Neuron (in vitro differentiated cells): ENCODE measurements around the gene GPR52.
"Not testable (repeated sequence)": the region's sequence is repeated elsewhere in the genome, so short reads cannot be mapped to it uniquely, and the experiment has no call there.

ENCODE experiments used
- H2AFZ ChIP-seq: one replicate; pipeline ENCODE4 v1.6.1; 2013; ENCODE audit warnings: low read depth, mild to moderate bottlenecking, inconsistent platforms, low read length, moderate library complexity
- H3K27me3 ChIP-seq: one replicate; pipeline ENCODE4 v1.6.1; 2013; ENCODE audit warnings: low read length; ENCODE audit not compliant: insufficient read depth
- H3K36me3 ChIP-seq: one replicate; pipeline ENCODE4 v1.6.1; 2013; ENCODE audit warnings: low read length; ENCODE audit not compliant: insufficient read depth
- H3K4me1 ChIP-seq: one replicate; pipeline ENCODE4 v1.6.1; 2013; ENCODE audit warnings: low read length; ENCODE audit not compliant: insufficient read depth
- H3K4me3 ChIP-seq: 2 replicates; pipeline ENCODE4 v1.5.1; 2013; ENCODE audit warnings: mild to moderate bottlenecking, low read length, moderate library complexity
- H3K9me3 ChIP-seq: one replicate; pipeline ENCODE4 v1.6.1; 2013; ENCODE audit warnings: low read length

The GPR52 gene, protein sequence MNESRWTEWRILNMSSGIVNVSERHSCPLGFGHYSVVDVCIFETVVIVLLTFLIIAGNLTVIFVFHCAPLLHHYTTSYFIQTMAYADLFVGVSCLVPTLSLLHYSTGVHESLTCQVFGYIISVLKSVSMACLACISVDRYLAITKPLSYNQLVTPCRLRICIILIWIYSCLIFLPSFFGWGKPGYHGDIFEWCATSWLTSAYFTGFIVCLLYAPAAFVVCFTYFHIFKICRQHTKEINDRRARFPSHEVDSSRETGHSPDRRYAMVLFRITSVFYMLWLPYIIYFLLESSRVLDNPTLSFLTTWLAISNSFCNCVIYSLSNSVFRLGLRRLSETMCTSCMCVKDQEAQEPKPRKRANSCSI

DNA sequence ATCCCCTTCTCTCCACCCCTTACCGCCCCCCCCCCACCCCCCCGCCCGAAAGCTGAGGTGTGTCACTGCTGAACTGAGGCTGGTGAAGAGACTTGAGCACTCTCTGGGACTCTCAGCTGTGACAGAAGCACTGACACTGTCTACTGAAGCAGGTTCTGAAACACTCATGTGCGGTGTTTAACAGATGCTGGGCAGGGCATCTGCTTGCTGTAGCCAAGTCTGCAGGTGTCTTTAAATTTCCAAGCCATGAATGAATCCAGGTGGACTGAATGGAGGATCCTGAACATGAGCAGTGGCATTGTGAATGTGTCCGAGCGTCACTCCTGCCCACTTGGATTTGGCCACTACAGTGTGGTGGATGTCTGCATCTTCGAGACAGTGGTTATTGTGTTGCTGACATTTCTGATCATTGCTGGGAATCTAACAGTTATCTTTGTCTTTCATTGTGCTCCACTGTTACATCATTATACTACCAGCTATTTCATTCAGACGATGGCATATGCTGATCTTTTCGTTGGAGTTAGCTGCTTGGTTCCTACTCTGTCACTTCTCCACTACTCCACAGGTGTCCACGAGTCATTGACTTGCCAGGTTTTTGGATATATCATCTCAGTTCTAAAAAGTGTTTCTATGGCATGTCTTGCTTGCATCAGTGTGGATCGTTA is at the start of gene GPR52:
Gene GPR52 (plus strand): TSS at position 99 of the 665 bp plus-strand sequence. CDS start 148 bp downstream, at position 247.
- no peak within 1 kb of the TSS for H3K4me3 ChIP-seq
- peaks cover 3% of the 10 kb centered on the region for H3K4me1 ChIP-seq
- H2AFZ ChIP-seq = no peak within 1 kb of the TSS

DNA sequence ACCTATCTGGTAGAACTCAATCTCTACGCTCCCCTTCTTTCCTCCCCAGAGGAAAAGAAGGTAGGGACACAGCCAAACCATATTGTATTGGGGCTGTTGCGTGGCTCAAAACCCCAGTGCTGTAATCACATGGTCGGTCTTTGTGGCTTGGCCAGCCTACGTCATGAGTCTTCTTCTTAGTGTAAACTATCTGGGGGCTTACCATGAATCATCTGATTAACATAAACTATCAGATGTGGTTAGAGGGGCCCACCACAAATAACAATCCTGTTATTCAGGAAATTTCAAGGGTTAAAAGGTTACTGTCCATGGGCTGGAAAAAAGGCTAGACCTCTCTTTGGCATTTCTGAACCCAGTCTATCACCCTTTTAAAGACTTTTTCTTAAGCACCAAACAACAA is 49.5 kb upstream of the GPR52 start:
- H3K4me3 ChIP-seq = no peak overlapping the region
- no peaks in the 10 kb centered on the region for H3K27me3 ChIP-seq
- H2AFZ ChIP-seq = no peak overlapping the region
- no peaks in the 10 kb centered on the region for H3K9me3 ChIP-seq
- no peaks in the 10 kb centered on the region for H3K36me3 ChIP-seq
- no peaks in the 10 kb centered on the region for H3K4me1 ChIP-seq

More for the DNA sequence above, at the start of gene GPR52:
- Histone ChIP-seq H3K36me3 (no peaks in the 10 kb centered on the region), H3K27me3 (no peaks in the 10 kb centered on the region), H3K9me3 (no peaks in the 10 kb centered on the region)

DNA sequence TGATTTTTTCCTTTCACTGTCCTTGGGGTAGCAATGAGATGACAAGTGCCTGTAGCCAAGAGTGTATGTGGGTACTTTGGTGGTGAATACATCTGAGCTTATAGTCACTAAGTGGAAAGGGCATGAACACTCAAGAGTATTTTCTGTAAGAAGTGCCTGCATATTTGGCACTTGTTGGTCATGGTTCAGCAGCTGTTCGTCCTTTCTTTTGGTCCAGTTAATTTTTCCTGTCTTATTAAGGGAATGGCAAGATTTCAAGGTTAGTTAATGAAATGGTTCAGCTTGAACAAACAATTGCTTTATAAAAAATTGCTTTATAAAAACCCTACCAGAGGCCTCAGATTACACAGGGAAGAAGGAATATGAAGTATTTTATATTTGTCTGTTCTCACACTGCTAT is 48.6 kb upstream of the GPR52 start:
- Histone ChIP-seq H3K9me3 (no peaks in the 10 kb centered on the region), H3K27me3 (no peaks in the 10 kb centered on the region), H3K4me3 (no peak overlapping the region), H3K4me1 (no peaks in the 10 kb centered on the region), H3K36me3 (no peaks in the 10 kb centered on the region), H2AFZ (no peak overlapping the region)

DNA sequence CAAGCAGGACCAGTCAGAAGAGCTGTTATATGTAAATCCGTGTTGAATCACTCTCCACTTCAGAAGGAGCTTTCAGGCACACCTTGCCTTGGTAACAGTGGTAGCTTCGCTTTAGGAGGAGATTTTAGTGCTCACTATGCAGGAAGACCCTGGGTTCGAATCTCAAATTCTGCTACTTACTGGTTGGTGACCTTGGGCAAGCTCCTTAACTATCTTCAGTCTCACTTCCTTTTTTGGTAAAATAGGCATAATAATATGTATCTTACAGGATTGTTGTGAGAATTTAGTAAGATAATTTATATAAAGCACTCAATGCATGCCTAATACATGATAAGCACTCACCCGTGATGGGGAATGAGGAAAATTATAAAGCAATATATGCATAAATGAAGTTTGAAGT is 46.7 kb upstream of the GPR52 start:
- Histone ChIP-seq H2AFZ (no peak overlapping the region), H3K9me3 (no peaks in the 10 kb centered on the region), H3K4me1 (no peaks in the 10 kb centered on the region), H3K27me3 (no peaks in the 10 kb centered on the region), H3K4me3 (no peak overlapping the region), H3K36me3 (no peaks in the 10 kb centered on the region)

DNA sequence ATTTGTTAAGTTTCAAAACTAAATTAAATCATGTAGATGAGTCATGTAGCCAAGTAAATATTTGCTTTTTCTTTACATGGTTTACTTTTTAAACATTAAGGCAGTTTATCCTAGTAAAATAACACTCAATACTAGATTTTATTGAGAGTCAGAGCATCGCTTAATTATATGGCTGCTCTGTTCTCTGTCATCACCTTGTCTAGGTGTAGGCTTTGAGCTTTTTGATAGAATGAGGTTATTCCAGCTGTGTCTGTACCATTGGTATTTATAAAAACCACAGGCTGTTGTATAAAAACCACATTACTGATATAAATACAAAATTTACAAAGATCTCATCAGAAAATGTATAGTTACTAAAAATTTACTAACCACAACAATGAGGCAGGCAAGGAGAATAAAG is 42.5 kb upstream of the GPR52 start:
- Histone ChIP-seq H3K9me3 (no peaks in the 10 kb centered on the region), H3K4me3 (no peak overlapping the region), H3K36me3 (no peaks in the 10 kb centered on the region), H2AFZ (no peak overlapping the region), H3K27me3 (no peaks in the 10 kb centered on the region), H3K4me1 (no peaks in the 10 kb centered on the region)

DNA sequence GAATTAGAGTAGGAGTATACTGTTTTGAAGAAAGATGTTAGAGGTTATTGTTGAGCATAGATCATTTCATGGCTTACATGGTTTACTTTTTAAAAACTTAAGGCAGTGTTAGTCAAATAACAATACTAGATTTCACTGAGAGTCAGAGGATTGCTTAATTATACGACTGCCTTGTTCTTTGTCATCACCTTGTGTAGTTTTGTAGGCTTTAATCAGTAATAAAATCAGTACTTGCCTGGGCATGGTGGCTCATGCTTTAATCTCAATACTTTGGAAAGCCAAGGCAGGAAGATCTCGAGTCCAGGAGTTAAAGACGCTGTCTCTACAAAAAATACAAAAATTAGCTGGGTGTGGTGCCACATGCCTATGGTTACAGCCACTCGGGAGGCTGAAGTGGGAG is 41.3 kb upstream of the GPR52 start:
- no peaks in the 10 kb centered on the region for H3K27me3 ChIP-seq
- no peaks in the 10 kb centered on the region for H3K4me1 ChIP-seq
- H2AFZ ChIP-seq = no peak overlapping the region
- no peak overlapping the region for H3K4me3 ChIP-seq
- no peaks in the 10 kb centered on the region for H3K36me3 ChIP-seq
- H3K9me3 ChIP-seq = no peaks in the 10 kb centered on the region

DNA sequence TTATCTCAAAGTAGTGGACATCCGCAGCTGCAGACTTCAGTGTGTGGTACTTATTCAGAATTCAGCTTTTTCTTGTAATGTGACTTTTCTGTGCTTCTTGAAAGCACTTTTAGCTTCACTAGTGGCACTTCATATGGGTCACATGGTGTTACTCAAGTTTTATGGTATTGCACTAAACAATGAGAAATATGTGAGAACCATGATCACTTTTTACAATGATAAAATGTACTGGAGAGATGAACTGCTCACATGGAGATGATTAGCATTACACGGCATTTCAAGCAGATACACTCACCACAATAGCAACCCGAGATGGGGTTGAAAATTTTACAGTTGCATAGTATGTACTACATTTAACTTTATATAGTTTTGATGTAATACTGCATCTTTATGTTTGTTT is 40.1 kb upstream of the GPR52 start:
- Histone ChIP-seq H3K4me3 (no peak overlapping the region), H2AFZ (no peak overlapping the region), H3K36me3 (no peaks in the 10 kb centered on the region), H3K9me3 (no peaks in the 10 kb centered on the region), H3K4me1 (no peaks in the 10 kb centered on the region), H3K27me3 (no peaks in the 10 kb centered on the region)

DNA sequence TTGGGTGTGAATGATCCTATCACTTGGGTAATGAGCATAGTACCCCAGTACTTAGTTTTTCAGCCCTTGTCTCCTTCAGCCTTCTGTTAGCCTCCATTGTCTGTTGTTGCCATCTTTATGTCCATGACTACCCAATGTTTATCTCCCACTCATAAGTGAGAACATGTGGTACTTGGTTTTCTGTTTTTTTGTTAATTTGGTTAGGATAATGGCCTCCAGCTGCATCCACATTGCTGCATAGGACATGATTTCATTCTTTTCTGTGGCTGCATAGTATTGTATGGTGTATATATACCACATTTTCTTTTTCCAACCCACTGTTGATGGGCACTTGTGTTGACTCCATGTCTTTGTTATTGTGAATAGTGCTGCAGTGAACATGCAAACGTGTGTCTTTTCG is 39.6 kb upstream of the GPR52 start:
- Histone ChIP-seq H3K36me3 (no peaks in the 10 kb centered on the region), H3K27me3 (no peaks in the 10 kb centered on the region), H3K4me1 (no peaks in the 10 kb centered on the region), H2AFZ (no peak overlapping the region), H3K9me3 (no peaks in the 10 kb centered on the region), H3K4me3 (no peak overlapping the region)

DNA sequence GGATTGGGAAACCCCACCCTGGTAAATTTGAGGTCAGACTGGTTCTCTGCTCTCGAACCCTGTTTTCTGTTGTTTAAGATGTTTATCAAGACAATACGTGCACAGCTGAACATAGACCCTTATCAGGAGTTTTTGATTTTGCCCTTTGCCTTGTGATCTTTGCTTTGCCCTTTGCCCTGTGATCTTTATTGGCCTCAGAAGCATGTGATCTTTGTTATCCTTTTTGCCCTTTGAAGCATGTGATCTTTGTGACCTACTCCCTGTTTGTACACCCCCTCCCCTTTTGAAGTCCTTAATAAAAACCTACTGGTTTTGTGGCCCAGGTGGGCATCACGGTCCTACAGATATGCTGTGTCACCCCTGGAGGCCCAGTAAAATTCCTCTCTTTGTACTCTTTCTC is 38.0 kb upstream of the GPR52 start:
- not testable (repeated sequence) for H3K27me3 ChIP-seq, H3K9me3 ChIP-seq, H2AFZ ChIP-seq, H3K4me1 ChIP-seq, H3K36me3 ChIP-seq, H3K4me3 ChIP-seq

DNA sequence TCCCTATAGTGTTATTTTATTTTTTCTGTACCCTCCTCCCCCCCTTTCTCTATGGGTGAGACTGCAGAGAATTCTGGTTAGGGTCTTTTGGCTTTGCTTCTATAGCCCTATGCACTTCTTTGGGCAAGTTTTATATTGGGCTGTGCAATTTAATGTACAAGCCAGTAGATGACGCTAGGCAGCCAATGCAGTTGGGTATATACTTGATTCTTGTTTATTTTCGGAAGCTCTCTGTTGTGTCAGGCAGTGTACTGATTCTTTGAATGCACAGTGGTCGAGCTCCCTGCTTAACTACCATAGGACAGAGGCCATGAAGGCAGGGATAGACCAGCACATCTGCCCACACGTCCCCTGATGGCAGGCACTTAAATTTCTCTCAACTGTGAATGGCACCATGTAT is 34.1 kb upstream of the GPR52 start:
- H3K4me1 ChIP-seq = no peaks in the 10 kb centered on the region
- H3K36me3 ChIP-seq = no peaks in the 10 kb centered on the region
- H3K4me3 ChIP-seq = no peak overlapping the region
- no peaks in the 10 kb centered on the region for H3K27me3 ChIP-seq
- H2AFZ ChIP-seq = no peak overlapping the region
- H3K9me3 ChIP-seq = no peaks in the 10 kb centered on the region

DNA sequence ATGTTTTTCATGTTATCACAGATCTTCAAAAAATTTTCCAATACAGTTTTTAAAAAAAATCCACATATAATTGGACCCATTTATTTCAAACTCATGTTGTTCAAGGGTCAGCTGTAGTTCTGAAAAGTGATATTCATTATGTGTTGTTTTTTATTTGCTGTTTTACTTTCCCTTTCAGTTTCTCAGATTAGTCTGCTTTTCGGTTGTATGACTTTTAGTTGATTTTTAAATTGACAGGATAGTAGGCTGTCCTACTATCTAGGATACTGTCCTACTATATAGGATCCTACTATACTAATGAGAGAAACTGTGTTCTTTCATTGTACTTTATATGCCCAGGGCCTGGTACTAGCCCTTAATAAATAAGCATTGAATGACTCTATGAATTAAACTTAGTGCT is 33.6 kb upstream of the GPR52 start:
- Histone ChIP-seq H3K4me1 (no peaks in the 10 kb centered on the region), H2AFZ (no peak overlapping the region), H3K27me3 (no peaks in the 10 kb centered on the region), H3K36me3 (no peaks in the 10 kb centered on the region), H3K9me3 (no peaks in the 10 kb centered on the region), H3K4me3 (no peak overlapping the region)

DNA sequence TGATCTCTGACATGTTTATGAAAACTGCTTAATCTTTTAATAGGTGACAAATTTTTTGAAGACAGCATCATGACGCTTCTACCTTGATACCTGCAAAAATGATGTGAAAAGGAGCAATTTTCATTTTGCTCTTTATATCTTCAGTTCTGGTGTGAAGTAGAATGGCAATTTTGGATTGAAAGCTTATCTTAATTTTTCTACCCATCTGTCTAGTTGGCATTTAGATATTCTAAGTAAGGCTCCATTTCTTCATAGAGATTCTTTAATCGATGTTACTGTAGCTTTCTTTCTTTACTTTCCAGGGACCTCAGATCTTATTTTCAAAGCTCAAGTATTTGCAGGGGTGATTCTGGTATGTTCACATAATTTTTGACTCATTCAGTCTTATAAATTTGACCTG is 32.3 kb upstream of the GPR52 start:
- H3K9me3 ChIP-seq = no peaks in the 10 kb centered on the region
- no peaks in the 10 kb centered on the region for H3K27me3 ChIP-seq
- H3K4me3 ChIP-seq = no peak overlapping the region
- no peaks in the 10 kb centered on the region for H3K36me3 ChIP-seq
- no peaks in the 10 kb centered on the region for H3K4me1 ChIP-seq
- no peak overlapping the region for H2AFZ ChIP-seq

DNA sequence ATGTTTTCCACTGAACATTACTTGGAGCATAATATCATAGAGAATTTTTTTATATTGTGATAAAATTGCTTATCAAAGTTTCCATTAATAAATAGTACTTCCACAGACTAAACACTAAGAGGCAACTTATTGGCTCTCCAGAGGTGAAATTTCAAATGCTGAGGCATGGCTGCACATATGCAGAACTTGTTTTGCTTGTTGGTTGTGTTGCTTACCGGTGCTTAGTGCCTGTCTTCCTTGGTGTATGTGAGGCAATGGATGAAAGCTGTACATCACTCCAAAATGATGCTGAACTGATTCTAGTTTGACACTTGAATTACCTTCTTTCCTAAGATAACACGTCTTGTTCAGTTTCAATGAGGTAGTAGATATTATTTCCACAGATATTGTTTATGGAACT is 29.8 kb upstream of the GPR52 start:
- Histone ChIP-seq H3K36me3 (no peaks in the 10 kb centered on the region), H3K4me3 (no peak overlapping the region), H2AFZ (no peak overlapping the region), H3K27me3 (no peaks in the 10 kb centered on the region), H3K4me1 (no peaks in the 10 kb centered on the region), H3K9me3 (no peaks in the 10 kb centered on the region)

DNA sequence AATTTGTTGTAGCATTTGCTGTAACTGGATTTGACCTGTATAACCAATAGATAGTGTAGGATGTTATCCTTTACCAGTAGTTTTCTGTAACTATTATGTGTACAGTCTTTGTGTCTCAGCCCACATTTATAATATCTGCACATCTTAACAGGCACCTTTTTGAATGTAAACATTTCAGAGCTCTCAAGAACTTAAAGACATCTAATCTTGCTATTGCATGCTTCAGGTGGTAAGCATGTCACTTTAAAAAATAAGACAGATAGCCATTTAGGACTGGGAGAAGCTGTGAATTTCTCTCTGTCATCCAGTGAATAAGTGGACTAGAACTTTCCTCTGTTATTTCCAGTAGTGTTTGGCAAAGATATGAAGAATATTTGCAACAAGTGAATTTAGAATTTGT is 22.6 kb upstream of the GPR52 start:
- no peaks in the 10 kb centered on the region for H3K36me3 ChIP-seq
- H3K27me3 ChIP-seq = no peaks in the 10 kb centered on the region
- H3K4me3 ChIP-seq = no peak overlapping the region
- H3K9me3 ChIP-seq = no peaks in the 10 kb centered on the region
- no peaks in the 10 kb centered on the region for H3K4me1 ChIP-seq
- H2AFZ ChIP-seq = no peak overlapping the region
